ENCODE measurements around the gene PRKCE. TPM values are rescaled to one million over a fixed set of nuclear protein-coding genes. Genes with fewer than 3 reads are reported as not detected.

Gene PRKCE
- total RNA-seq, 2 donors from 2014 or later = 5.8 to 18.1 TPM

DNA sequence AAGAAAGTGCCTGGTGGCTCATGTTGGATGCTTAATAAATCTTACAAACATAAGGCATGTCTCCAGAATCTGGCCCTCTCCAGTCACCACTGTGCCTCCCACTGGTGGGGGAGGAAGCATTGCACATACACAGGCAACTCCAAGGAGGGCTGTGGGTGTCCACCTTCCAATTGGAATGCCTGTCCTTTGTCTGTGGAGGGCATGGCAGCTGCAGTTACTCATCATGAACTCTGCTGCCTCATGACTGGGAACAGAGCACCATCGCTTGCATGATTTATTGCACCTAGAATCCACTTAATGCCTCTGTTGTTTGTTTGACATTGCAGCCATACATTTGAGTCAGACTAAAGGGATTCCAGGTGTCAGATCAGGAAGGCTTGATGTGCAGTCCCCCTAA lies 278.9 kb downstream of the PRKCE start:
- Histone ChIP-seq H3K4me3 (no peak overlapping the region), H3K27ac (no peak overlapping the region), H3K4me1 (ENCODE audit: control insufficient read depth in 1 of 2, low read depth in 2 of 2) (peaks cover 8 to 13% of the 10 kb centered on the region in 2 donors), H3K27me3 (replicated peaks; ENCODE audit: insufficient read depth) (no peaks in the 10 kb centered on the region), H3K9me3 (no peaks in the 10 kb centered on the region), H3K36me3 (no peaks in the 10 kb centered on the region)
- no peak for DNase-seq (ENCODE audit: low spot score)
- no peak for ATAC-seq (ENCODE audit: insufficient number of reproducible peaks, low FRiP score, low read depth)
- TF ChIP-seq, protein P1, sequence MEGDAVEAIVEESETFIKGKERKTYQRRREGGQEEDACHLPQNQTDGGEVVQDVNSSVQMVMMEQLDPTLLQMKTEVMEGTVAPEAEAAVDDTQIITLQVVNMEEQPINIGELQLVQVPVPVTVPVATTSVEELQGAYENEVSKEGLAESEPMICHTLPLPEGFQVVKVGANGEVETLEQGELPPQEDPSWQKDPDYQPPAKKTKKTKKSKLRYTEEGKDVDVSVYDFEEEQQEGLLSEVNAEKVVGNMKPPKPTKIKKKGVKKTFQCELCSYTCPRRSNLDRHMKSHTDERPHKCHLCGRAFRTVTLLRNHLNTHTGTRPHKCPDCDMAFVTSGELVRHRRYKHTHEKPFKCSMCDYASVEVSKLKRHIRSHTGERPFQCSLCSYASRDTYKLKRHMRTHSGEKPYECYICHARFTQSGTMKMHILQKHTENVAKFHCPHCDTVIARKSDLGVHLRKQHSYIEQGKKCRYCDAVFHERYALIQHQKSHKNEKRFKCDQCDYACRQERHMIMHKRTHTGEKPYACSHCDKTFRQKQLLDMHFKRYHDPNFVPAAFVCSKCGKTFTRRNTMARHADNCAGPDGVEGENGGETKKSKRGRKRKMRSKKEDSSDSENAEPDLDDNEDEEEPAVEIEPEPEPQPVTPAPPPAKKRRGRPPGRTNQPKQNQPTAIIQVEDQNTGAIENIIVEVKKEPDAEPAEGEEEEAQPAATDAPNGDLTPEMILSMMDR (IDR thresholded peaks at IDR 0.05) = no peak

DNA sequence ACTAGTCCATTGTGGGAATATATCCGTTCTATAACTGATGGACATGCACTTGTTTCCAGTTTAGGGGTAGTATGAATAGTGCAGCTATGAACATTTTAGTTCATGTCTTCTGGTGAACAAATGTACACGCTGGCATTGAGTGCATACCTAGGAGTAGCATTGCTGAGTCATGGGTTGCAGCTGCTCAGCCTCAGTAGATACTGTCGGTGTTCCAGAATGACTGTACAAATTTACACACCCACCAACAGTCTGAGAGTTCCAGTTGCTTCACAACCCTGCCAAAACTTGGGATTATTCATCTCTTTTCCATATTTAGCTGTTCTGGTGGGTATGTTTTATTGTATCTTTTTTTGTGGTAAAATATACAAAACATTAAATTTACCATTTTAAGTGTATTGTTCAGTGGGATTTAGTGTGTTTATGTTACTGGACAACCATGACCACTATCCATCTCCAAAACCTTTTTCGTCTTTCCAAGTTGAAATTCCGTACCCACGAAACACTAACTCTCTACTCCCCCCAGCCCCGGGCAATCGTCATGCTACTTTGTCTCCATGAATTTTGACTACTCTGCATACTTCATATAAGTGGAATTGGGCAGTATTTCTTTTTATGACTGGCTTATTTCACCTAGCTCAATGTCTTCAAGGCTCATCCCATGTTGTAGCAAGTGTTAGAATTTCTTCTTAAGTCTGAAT lies 281.0 kb downstream of the PRKCE start:
- ATAC-seq (ENCODE audit: insufficient number of reproducible peaks, low FRiP score, low read depth) = no peak
- Histone ChIP-seq H3K9me3 (no peaks in the 10 kb centered on the region), H3K27ac (no peak overlapping the region), H3K4me3 (no peak overlapping the region), H3K27me3 (replicated peaks; ENCODE audit: insufficient read depth) (no peaks in the 10 kb centered on the region), H3K36me3 (no peaks in the 10 kb centered on the region), H3K4me1 (ENCODE audit: control insufficient read depth in 1 of 2, low read depth in 2 of 2) (peaks cover 4 to 9% of the 10 kb centered on the region in 2 donors)
- DNase-seq (ENCODE audit: low spot score) = no peak
- TF ChIP-seq, protein P1 (IDR thresholded peaks at IDR 0.05) = no peak

DNA sequence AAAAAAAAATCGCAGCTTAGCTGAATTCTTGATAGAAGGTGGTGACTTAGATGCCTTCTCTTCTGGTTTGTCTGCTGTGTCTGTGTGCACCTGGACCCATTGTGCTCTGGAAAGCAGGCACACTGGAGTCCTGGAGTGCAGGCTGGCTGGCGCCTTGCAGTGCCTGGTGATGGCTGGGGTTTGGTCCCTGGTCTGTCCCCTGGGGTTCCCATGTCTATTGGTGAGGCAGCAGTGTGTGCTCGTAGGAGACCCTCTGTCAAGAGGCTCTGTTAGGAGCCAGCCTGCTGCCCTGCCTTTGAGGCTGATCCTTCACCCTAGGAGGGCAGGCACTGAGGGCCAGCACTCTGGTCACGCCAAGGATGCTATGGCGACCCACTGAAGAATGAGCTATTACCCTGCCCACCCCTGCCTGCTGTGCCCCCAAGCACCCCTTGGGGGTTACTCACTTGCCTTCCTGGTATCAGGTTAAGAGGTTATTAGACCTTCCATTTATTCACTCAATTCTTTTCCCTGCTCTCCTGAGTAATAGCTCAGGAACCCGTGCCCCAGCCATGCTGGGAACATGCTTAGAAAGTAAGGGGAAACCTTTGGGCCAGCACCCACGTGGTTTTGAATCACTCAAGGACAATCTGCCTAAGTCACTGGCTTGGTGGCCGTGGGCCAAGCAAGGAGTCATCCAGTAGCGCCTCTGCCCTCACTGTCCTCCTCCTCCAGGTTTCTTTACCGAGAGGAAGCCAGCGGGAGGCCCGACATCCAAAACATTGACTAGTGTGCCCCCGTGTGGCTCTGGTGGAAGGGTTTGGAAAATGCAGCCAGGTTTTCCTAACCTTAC lies 284.5 kb downstream of the PRKCE start:
- no peaks in the 10 kb centered on the region for H3K27me3 ChIP-seq (replicated peaks; ENCODE audit: insufficient read depth)
- peak overlapping the region; percentile 4 for H3K4me3 ChIP-seq
- H3K36me3 ChIP-seq = no peaks in the 10 kb centered on the region
- H3K4me1 ChIP-seq (ENCODE audit: control insufficient read depth in 1 of 2, low read depth in 2 of 2) = peaks cover 11 to 25% of the 10 kb centered on the region in 2 donors
- H3K27ac ChIP-seq = no peak overlapping the region
- TF ChIP-seq, protein P1 (IDR thresholded peaks at IDR 0.05) = peak; percentile 72
- ATAC-seq (ENCODE audit: insufficient number of reproducible peaks, low FRiP score, low read depth) = peak; percentile 84
- DNase-seq (ENCODE audit: low spot score) = peak; percentile 96
- H3K9me3 ChIP-seq = no peaks in the 10 kb centered on the region

DNA sequence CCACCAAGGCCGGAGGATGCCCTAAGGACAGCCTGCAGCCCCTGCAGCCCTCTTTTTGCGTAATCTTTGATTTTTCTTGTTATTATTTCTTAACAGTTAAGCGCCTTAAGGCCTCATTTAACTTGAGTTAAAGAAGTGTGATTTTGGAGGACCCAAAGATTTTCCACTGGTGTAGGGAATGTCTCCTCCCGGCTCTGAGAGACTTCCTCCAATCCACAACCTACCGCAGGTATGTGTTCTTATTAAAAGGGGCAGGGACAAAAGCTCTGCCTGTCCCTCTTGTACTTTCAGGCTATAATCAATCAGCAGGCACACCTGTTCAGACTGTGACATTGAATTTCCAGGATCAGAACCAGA lies 285.1 kb downstream of the PRKCE start:
- Histone ChIP-seq H3K27me3 (replicated peaks; ENCODE audit: insufficient read depth) (no peaks in the 10 kb centered on the region), H3K4me1 (ENCODE audit: control insufficient read depth in 1 of 2, low read depth in 2 of 2) (peaks cover 11 to 25% of the 10 kb centered on the region in 2 donors), H3K9me3 (no peaks in the 10 kb centered on the region), H3K27ac (no peak overlapping the region), H3K4me3 (no peak overlapping the region), H3K36me3 (no peaks in the 10 kb centered on the region)
- DNase-seq (ENCODE audit: low spot score) (no peak), ATAC-seq (ENCODE audit: insufficient number of reproducible peaks, low FRiP score, low read depth) (no peak)
- TF ChIP-seq, protein P1 (IDR thresholded peaks at IDR 0.05) = no peak

DNA sequence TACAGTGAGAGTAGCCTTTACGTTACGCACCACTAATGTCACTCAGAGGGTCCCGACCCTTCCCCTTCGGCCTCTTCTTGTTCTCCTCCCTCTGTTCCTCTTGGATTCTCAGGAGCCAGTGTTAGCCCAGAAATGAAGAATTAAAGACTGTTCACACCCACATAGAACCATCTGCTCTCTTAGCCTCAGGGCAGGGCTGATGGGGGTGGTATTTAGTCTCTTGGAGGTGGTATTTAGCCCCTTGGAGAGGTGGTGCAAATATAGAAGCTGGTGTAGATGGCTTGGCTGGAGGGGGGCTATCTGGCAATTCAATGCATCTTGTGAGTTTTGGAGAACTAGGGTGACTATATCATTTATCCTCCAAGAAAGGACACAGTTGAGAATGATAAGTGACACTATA lies 286.5 kb downstream of the PRKCE start:
- Histone ChIP-seq H3K4me1 (ENCODE audit: control insufficient read depth in 1 of 2, low read depth in 2 of 2) (peaks cover 11 to 25% of the 10 kb centered on the region in 2 donors), H3K27me3 (replicated peaks; ENCODE audit: insufficient read depth) (no peaks in the 10 kb centered on the region), H3K4me3 (no peak overlapping the region), H3K27ac (no peak overlapping the region), H3K36me3 (no peaks in the 10 kb centered on the region), H3K9me3 (no peaks in the 10 kb centered on the region)
- no peak for ATAC-seq (ENCODE audit: insufficient number of reproducible peaks, low FRiP score, low read depth)
- no peak for DNase-seq (ENCODE audit: low spot score)
- TF ChIP-seq, protein P1 (IDR thresholded peaks at IDR 0.05) = no peak
